Measurements from ENCODE around the gene SLC22A4.

SLC22A4 gene

DNA sequence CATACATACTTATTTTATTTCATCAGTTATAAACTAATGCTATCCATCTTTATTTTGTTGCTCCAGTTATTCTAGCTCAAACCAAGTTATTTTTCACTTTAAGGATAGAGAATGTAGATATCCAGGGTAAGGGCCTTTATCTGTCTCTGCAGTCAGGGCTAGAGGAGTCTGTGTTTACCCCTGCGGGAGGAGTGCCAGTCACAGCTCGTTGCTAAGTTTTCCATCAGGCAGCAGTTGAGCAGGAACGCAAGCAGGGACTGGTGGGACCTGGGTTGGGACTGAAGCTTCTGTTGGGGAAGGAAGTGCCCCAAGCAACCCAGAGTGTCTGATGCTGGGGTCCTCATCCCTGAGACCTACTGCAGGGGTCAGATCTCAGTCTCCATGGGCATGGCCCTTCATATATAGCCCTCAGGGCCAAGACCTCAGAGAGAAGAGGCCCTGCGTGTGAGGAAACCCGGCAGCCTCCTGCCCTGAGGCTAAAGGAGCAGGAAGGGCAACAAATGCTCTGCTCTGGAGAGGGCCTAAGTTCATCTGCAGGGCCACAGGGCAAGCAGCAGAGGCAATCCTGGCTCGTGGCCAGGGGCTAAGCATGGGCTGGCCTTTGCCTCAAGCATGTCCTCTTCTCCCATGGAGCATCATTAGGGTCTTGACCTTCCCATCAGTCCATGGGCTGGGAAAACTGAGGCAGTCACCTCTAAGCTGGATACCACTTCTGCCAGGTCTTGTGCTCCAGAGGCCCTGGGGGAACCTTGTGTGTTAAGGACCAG, 6.6 kb downstream of the SLC22A4 start:
- no peak for DNase-seq

DNA sequence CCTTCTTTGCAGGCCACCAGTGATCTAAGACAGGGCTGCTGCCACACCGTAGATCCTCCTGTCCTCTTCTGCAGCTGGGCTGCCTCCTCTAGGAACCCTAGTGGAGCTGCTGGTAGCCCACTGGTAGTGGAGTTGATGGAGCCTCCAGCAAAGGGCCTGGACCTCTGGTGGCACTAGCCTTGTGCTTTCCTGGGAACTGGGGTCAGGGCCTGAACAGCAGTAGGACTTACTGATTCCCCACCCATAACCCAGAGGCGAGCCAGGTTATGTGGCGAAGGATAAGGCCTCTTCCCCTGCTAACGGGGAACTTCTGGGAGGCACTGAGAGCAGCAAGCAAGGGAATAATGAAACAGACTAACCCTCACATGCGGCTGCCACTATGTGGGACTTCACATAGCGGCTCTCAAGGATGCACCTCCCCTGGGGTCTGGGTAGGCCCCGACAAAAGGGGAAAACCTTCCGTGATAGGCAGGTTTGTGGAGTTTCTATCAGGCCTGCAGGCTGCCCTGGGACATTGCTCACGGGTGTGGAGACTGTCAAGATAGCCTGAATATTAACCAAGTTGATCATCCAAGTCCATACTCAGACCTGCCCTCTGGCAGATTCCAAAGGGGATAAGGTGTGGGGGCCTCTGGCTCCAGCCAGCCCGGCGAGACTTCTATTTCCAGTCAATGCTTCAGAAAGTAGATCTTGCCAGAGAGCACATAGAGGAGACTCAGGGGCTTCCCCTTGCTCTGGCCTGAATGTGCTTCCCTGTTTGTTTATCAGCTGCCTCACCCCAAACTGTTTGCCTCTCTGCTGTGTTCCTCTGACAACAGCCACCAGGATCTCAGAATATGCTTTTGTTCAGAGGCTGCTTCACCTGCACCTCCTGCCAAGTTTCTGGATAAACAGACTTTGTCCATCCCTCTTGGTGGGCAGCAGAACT, 7.4 kb downstream of the SLC22A4 start:
- DNase-seq, result no peak

DNA sequence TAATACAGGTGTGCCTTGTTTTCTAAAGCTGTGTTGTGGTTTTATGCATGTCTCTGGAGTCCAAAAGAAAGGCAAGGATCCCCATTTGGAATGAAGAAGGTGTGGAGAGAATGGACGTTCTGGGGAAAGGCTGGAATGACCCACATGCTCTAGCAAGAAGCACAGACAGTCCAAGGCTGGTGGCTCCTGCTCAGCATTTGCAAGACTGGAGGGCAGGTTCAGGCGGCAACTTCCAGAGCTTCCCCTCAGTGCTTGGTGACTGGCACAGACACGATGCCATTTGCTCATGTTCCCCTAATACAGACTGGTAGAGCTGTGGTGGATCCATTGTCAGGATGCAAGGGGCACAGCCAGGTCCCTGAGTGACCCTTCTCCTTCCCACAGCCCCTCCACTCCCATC, 8.2 kb downstream of the SLC22A4 start:
- DNase-seq, result no peak

DNA sequence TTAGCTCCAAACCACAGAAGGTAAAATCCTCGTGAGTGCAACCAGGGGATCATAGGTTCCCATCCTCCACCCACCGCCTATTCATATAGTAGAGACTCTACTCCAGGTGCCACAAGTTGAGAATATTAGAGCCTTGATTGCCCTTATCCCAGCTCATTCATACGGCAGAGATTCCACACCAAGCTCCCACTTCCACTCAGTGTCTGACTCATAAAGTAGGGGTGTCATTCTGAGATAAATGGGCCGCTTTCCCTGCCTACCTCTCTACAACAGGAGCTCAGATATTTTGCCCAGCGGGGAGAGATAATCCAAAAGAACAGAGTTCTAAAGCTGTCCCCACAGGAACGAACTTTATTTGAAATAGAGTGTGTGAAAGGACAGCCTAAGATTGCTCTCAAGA, 9.4 kb downstream of the SLC22A4 start:
- DNase-seq, result no peak

DNA sequence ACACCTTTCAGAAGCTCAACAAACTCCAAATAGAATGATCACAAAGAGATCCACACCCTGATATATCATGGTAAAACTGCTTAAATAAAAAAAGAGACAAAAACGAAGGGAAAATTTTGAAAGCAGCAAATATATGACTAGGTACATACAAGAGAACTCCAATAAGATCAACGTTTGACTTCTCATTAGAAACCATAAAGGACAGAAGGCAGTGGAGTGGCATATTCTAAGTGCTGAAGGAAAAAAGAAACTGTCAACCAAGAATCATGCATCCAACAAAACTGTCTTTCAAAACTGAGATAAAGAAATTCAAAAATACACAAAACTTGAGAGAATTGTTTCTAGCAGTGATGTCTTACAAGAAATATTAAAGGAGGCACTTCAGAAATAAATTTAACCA, 11.2 kb downstream of the SLC22A4 start:
- DNase-seq, result no peak

DNA sequence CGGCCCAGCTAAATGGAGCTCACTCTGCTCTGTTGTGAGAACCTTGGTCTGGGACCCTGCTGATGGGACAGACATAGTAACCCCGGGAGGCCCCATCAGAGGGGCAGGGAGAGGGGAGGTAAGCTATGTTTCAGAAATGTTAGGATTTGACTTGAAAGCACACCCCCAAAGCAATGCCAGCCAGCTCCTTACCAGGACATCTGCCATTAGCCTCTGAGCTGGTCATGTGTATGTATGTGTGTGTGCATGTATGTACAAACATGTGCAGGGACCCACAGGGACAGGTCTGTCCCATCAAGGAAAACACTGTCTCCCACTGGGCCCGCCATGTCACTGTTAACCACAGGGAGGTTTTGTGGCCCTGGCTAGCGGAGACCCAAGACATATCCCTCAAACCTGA, 14.5 kb downstream of the SLC22A4 start:
- no peak for DNase-seq

DNA sequence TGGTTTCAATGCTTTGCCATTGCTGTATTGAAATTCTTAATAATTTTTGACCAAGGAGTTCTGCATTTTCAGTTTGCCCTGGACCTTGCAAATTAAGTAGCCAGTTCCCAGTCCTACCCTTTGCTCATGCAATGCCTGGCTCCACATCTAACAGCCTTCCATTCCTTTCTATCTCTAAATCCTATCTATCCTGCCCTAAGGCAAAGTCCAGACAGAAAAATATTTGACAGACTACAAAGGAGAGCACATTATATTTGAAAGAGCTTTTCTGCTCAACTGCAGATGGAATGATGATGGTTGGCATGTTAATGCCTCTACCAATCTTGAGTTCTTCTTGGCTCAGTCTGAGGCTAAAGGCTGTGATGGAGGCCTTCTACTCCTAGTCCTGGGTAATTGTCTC, 15.5 kb downstream of the SLC22A4 start:
- DNase-seq, result no peak

DNA sequence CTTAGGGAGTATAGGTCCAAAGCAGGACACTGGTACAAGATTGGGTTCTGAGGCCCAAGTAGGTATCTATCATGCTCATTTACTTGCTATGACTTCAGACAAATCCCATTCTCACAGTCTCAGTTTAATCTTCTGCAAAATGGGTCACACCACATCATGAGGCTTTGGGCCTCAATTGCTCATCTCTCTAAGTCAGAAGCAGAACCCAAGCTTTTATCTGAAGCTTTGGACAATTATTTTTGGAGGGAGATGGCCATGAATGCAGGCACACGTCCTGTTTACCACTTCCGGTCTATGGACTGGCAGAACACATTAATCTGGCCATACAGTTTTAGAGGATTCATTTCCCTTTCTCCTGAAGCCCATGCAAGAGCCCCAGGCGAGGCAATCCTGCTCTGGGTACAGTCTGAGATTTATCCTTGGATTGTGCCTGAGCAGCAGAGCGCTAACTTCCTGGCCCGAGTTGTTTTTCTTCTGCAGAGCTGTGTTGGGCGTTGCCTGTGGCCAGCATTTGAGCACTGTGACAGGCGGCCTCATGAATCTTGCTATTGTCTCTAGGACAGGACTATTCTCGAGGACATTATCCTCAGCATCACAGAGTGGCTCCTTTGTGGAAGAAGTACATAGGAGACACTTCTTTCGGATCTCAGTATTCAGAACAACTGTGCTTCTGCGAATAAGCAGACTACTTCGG, 16.1 kb downstream of the SLC22A4 start:
- DNase-seq, result no peak

DNA sequence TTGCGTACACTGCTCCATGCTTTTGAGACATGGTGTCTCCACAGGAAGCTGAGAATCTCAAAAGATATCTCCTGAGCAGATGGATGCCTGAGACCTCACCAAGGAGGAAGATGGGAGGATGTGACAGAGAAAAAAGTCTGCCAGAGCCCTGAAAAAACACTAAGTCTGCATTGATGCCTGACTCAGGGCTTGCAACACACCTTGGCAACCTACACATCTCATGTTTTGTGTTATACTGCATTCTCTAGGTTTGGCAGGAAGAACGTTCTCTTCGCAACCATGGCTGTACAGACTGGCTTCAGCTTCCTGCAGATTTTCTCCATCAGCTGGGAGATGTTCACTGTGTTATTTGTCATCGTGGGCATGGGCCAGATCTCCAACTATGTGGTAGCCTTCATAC, 19.2 kb downstream of the SLC22A4 start:
- DNase-seq, result no peak

DNA sequence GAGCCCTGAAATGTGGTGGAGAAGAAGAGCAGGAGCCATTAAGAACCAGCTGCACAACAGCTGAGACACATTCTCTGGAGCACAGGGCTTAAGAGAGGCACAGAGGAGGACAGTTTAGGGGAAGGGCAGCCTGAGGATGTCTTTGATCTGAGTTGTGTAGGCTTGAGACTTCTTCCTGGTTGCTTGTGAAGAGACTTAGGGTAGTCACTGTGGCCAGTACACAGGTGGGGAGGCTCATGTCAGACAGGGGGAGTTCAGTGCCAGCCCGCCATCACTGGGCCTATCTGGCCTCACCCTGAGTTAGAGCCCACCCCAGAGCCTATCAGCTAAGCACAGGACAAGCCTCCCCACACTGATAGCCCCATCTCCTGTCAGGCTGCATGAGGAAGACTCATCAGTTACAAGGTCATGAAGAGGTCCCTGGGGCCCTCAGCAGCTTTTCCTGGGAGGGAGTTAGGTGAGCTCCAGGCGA, 19.8 kb downstream of the SLC22A4 start:
- DNase-seq, result no peak

DNA sequence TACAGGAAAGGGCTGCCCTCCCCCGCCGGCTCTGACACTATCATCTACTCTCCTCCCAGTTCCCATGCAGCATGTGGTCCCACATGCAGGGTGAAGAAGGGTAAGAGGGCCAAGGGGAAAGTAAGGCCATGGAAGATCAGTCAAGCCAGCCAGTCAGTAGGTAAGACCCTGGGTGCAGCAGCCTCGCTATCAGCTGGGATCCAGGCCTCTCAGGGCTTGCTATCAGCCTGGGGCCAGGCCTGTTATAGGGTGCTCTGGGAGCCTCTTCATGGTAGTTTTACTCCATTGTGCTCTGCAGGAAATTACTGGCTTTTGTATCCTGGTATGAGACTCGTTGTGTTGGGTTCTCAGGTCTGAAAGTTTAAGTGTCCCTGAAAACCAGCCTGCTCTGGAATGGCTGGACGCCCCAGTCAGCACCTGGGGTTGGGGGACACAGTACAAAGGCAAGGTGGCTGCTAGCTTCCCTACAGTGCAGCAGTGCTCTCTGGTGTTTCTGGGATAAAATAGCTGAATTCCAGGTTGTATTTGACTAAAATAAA, 21.4 kb downstream of the SLC22A4 start:
- no peak for DNase-seq

DNA sequence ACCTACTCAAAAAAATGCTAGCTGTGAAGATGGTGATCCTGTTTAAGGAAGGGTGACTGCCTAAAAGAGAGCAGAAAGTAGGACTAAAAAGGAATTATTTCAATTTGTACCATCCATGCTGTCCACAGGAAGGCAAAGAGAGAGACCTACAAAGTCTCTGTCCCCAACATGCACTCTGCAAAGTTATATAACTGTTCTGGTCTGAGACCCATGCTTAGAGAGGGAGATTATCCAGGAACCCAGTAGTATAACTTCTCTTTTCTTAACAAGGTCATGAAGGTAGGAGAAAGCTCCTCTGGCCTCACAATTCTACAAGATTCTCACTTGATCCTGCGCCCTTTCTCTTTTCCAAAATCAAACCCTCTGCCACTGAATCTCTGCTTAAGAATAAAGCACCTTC, 25.8 kb downstream of the SLC22A4 start:
- no peak for DNase-seq

DNA sequence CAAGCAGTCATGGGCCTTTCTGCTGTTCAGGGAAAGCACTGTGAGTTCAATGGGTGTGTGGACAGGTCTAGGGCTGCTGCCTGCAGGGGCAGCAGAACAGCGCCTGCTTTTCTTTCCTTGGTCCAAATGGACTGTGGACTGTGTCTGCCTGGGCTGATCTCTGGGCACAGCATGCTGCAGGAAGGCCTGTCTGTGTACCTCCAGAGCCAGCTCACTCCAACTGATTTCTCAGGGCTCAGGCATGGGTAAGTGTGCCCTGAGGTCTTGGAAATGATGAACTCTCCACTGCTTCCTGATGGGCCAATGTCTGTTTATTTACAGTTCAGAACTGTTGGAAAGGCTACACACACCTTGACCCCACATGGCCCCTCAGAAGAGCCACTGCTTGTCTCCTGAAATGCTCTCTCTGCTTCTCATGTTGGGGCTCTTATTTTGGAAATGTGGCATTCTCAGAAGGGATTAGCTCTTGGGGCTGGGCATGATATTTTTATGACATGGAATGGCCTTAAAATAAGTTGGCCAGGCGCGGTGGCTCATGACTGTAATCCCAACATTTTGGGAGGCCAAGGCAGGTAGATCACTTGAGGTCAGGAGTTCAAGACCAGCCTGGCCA, 27.0 kb downstream of the SLC22A4 start:
- no peak for DNase-seq

DNA sequence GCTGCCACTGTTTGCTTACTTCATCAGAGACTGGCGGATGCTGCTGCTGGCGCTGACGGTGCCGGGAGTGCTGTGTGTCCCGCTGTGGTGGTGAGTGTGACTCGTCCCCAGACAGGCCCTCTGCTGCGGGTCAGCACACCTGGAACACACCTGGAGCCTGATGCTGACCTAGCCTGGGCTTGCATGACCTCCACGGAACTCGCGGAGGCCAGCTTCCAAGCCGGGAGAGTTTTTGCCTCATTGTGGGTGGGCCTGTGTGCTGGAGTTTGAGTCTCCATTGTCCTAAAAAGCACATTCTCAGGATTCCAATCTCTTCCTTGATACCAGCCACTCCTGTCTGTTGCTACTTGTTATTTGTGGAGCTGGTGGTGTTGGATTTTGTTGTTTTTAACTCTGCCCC, 28.1 kb downstream of the SLC22A4 start:
- DNase-seq, result no peak

DNA sequence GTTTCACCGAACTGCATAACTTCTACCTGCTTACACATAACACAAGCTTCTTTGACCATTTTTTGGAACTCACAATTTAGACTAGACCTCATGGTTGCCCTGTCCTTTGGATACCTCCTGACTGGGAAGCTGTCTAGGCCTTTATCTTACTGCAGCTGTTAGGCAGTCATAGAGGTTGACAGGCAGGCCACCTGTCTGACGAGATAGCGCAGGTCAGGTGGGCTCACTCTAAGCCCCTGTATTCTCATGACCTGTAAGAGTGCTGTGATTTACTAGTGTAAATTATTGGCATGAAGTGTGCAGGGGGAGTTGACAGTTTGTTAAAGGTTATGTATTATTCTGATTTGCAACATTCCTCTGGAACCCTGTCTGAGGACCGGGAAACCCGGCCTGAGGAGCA, 29.0 kb downstream of the SLC22A4 start:
- DNase-seq, result no peak

DNA sequence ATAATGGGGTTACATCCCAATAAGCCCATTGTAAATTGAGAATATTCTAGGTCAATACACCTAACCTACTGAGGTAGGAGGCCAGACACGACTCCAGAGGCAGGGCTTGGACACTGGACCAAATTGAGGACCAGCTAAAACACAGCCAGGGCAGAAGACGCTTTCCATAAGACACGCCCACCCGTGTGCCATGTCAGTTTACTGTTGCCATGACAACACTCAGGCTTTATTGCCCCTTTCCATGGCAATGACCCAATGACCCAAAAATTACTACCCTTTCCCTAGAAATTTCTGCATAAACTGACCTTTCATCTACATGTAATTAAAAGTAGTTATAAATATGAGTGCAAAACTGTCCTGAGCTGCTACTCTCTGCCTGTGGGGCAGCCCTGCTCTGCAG, 31.5 kb downstream of the SLC22A4 start:
- no peak for DNase-seq

DNA sequence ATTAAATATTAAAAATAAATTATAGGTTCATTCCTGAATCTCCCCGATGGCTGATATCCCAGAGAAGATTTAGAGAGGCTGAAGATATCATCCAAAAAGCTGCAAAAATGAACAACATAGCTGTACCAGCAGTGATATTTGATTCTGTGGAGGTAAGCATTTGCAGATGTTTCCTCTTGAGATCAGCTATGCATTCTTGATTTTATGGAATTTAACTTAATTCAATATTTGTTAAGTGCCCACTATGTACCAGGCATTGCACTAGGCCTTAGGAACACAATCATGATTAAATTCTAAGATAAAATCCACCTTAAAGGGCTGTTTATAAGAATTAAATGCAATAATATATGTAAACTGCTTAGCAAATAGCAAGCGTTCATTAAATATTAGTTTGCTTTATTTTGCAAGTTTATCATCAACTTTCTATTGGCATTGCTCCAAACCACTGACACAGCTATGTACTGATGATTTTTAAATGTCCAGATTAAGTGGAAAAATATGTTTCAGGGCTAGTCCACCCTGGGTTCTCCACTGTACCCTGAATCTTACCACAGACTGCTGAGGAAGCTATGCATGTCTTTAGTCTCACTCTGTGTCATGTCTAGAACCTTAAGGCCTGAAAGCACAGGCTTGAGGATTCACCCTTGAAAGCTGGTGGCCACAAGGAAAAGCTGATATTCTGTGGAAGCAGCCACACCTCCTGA, 33.2 kb downstream of the SLC22A4 start:
- DNase-seq, result no peak

DNA sequence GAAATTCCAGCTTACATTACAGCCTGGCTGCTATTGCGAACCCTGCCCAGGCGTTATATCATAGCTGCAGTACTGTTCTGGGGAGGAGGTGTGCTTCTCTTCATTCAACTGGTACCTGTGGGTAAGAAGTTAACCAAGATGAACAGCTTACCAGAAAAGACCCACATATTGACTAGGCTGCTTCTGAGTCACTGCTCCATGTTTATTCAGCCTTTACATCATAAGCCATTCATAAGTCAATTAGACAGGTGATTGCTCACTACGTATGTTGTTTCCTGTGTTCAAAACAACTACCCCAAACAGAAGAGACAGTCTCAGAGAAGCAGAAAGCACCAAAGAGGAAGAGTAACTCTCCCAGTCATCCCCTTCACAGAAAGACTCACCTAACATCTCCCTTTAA, 40.6 kb downstream of the SLC22A4 start:
- DNase-seq, result no peak

DNA sequence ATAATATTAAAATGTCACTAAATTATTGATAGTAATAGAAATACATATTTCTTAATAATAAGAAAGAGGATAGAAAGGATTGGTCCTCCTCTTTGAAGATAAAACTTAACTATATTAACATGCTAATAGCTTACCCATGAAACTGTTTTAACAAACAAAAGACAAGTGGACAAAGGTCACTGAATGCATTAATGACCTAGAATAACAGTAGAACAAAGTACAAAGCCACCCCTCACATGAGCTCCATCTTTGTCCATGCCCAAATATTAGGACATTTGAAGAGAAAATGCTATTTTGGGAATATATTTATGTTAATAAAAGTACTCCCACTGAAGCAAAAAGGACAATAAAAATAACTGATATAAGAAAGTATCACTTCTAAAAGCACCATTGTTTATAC, 41.2 kb downstream of the SLC22A4 start:
- no peak for DNase-seq

DNA sequence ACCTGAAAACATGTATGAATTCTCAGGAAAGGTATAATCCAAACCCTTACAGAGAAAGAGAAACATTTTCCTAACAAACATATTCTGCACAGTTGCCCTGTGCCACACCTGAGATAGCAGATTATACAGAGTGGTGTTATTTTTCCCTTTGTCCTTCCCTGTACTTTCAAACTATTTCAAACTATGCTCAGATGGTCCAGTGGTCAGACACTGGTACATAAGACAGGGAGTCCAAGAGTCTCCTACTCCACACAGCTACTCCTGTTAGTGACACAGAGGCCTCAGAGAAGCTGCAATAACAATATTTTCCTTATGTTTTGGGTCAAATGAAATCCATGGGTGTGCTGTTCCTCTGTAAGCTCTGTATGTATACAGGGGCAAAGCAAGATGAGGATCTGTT, 45.3 kb downstream of the SLC22A4 start:
- DNase-seq, result no peak

DNA sequence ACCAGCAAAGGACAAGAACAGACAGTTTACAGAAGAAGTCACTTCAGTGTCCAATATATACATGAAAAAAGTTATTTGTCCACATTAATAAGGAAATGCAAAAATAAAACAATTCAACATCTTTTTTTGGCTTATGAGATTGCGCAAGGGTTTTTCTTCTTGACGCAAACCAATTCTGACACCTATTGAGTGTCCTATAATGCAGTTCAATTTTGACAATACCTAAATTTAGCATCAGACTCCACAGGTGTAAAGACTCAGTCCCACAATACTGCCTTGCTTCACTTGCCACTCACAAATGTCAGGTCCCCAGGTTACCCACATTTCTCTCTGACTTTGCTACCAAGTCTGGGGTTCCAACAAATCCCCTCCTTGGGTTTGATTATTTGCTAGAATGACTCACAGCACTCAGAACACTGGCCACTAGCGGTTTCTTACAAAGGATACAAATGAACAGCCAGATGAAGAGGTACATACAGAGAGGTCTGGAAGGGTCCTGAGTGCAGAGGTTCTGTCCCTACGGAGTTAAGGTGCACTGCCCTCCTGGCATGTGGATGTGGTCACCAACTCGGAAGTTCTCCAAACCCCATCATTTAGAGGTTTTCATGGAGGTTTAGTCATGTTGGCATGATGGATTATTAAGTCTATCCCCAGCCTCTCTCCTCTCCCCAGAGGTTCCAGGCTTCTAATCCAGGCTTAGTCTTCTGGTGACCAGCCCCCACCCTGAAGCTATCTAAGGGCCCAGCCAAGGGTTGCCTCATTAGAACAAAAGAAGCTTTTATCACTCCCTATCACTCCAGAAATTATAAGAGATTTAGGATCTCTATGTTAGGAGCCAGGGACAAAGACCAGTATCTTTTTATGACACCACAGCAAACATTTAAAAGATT, 48.3 kb downstream of the SLC22A4 start:
- no peak for DNase-seq

All from CD4-positive, alpha-beta T cell treated with Interleukin-15 for 1 hour (primary cell).